A673 (cell line): ENCODE measurements around the gene SNRPA. TPM values are rescaled to one million over a fixed set of nuclear protein-coding genes. Genes with fewer than 3 reads are reported as not detected.
"Not testable (repeated sequence)": the region's sequence is repeated elsewhere in the genome, so short reads cannot be mapped to it uniquely, and the experiment has no call there.

ENCODE experiments used
- BruUV-seq: library from RNA; stranded (reverse); fragments of 400-500 nt; replicated peaks from 2 replicates; lab custom pipeline; 2021; lab: Mats Ljungman, UMichigan
- CTCF ChIA-PET: fragments of 300-600 bp; sonication (Branson Sonifier 250); formaldehyde crosslinking; loops from one replicate; lab custom pipeline; 2022; ENCODE audit warnings: antibody characterized with exemption; lab: Charles Lee
- POLR2A ChIA-PET: fragments of 300-600 bp; sonication (Branson Sonifier 250); formaldehyde crosslinking; loops from one replicate; lab custom pipeline; 2022; ENCODE audit warnings: antibody characterized with exemption; ENCODE audit not compliant: low non-redundant PET; lab: Charles Lee
- DNase-seq: peaks from one replicate; pipeline ENCODE4 v3.0.0-alpha.2; 2015; ENCODE audit warnings: low spot score
- H3K27ac ChIP-seq: fragments of 200-600 bp; sonication (generic); 2 replicates; pipeline ENCODE4 v1.5.1; 2016; ENCODE audit warnings: mixed run types, low read depth, mild to moderate bottlenecking, mixed read lengths, antibody characterized with exemption, low read length; ENCODE audit not compliant: poor library complexity, severe bottlenecking
- H3K27me3 ChIP-seq: fragments of 200-600 bp; sonication (generic); replicated peaks from 2 replicates; pipeline ENCODE4 v1.6.1; 2017; ENCODE audit warnings: mixed run types, low read depth, mild to moderate bottlenecking, mixed read lengths, antibody characterized with exemption, low read length; ENCODE audit not compliant: insufficient read depth, poor library complexity
- H3K36me3 ChIP-seq: fragments of 200-600 bp; sonication (generic); 2 replicates; pipeline ENCODE4 v1.6.1; 2016; ENCODE audit warnings: mixed run types, mild to moderate bottlenecking, mixed read lengths, antibody characterized with exemption, low read length; ENCODE audit not compliant: insufficient read depth, poor library complexity, severe bottlenecking
- H3K4me1 ChIP-seq: fragments of 200-600 bp; sonication (generic); 2 replicates; pipeline ENCODE4 v1.6.1; 2017; ENCODE audit warnings: mixed run types, mild to moderate bottlenecking, mixed read lengths, antibody characterized with exemption, low read length; ENCODE audit not compliant: insufficient read depth, poor library complexity, severe bottlenecking
- H3K4me3 ChIP-seq: fragments of 200-600 bp; sonication (generic); 2 replicates; pipeline ENCODE4 v1.5.1; 2016; ENCODE audit warnings: low read depth, mixed run types, mild to moderate bottlenecking, mixed read lengths, low read length; ENCODE audit not compliant: poor library complexity, severe bottlenecking
- H3K9me3 ChIP-seq: fragments of 200-600 bp; sonication (generic); 2 replicates; pipeline ENCODE4 v1.6.1; 2016; ENCODE audit warnings: mixed run types, low read depth, mild to moderate bottlenecking, mixed read lengths, antibody characterized with exemption, low read length; ENCODE audit not compliant: poor library complexity, severe bottlenecking
- CTCF ChIP-seq: fragments of 300-800, 200-600 bp; sonication (generic); conservative IDR thresholded peaks from 2 replicates; pipeline ENCODE4 v1.5.1; 2017; ENCODE audit warnings: low read depth, mild to moderate bottlenecking, antibody characterized with exemption, low read length, moderate library complexity, mixed read lengths
- EZH2 ChIP-seq: fragments of 200-600 bp; sonication (generic); IDR thresholded peaks from 2 replicates; pipeline ENCODE4 v1.6.1; 2017; ENCODE audit warnings: borderline replicate concordance, low read depth, mild to moderate bottlenecking, mixed read lengths, antibody characterized with exemption, low read length; ENCODE audit not compliant: poor library complexity, severe bottlenecking
- intact Hi-C: fragments of 100-400 bp; cut with micrococcal nuclease; formaldehyde crosslinking; loops from one replicate; pipeline ENCODE4 v1.10.0; 2022; ENCODE audit not compliant: unreplicated experiment
- total RNA-seq: library from RNA; stranded (reverse); gene quantifications from 2 replicates; pipeline ENCODE4 v1.2.3, GENCODE V29; 2021

SNRPA gene
- total RNA-seq, 1 experiment from 2014 or later: 167 TPM

- no peak for DNase-seq
- no TSS peak for BruUV-seq
- POLR2A ChIA-PET: no interaction called here
- H3K27ac ChIP-seq: no peak overlapping the region
- no peaks in the 10 kb centered on the region for H3K4me1 ChIP-seq
- no peak overlapping the region for H3K4me3 ChIP-seq
- CTCF ChIA-PET: no interaction called here
- TF ChIP-seq EZH2 (no peak), CTCF (no peak)
- H3K27me3 ChIP-seq: no peaks in the 10 kb centered on the region
- intact Hi-C loops: no loop called here
- peaks cover 11% of the 10 kb centered on the region for H3K36me3 ChIP-seq
- no peaks in the 10 kb centered on the region for H3K9me3 ChIP-seq
Observed at GRCh38 chr19:40726279-40726678, 24.7 kb upstream of the SNRPA start.

GRCh38 chr19:40730065-40730464 is 20.9 kb upstream of the SNRPA start:
- H3K4me3 ChIP-seq, H3K4me1 ChIP-seq, CTCF ChIA-PET, intact Hi-C loops, H3K9me3 ChIP-seq, H3K27me3 ChIP-seq, POLR2A ChIA-PET, H3K27ac ChIP-seq, DNase-seq, BruUV-seq: not testable (repeated sequence)
- peaks cover 17% of the 10 kb centered on the region for H3K36me3 ChIP-seq

GRCh38 chr19:40732304-40732703 is 18.7 kb upstream of the SNRPA start:
- BruUV-seq, H3K27me3 ChIP-seq, intact Hi-C loops, DNase-seq, H3K4me1 ChIP-seq, H3K4me3 ChIP-seq, H3K9me3 ChIP-seq, H3K27ac ChIP-seq, CTCF ChIA-PET, POLR2A ChIA-PET: not testable (repeated sequence)
- H3K36me3 ChIP-seq: peaks cover 15% of the 10 kb centered on the region

- H3K4me1 ChIP-seq: no peaks in the 10 kb centered on the region
- intact Hi-C loops: no loop called here
- BruUV-seq: no TSS peak
- no peak for DNase-seq
- no peaks in the 10 kb centered on the region for H3K9me3 ChIP-seq
- POLR2A ChIA-PET: no interaction called here
- H3K27me3 ChIP-seq: no peaks in the 10 kb centered on the region
- no peak overlapping the region for H3K27ac ChIP-seq
- no peak for TF ChIP-seq CTCF
- no peak for TF ChIP-seq EZH2
- CTCF ChIA-PET: no interaction called here
- no peak overlapping the region for H3K4me3 ChIP-seq
- H3K36me3 ChIP-seq: peaks cover 15% of the 10 kb centered on the region
Observed at GRCh38 chr19:40733149-40733548, 17.9 kb upstream of the SNRPA start.
